GM12878 (cell line): ENCODE results near the gene SCN5A. TPM values are rescaled to one million over a fixed set of nuclear protein-coding genes. Genes with fewer than 3 reads are reported as not detected.

Experiments used
- ATAC-seq: fragments of 200-7000 bp; cut with Tn5 transposase; 3 replicates; pipeline ENCODE4 v1.9.1; 2020; ENCODE audit warnings: mild to moderate bottlenecking, moderate library complexity
- BruUV-seq: library from RNA; stranded (reverse); fragments of 400-500 nt; replicated peaks from 2 replicates; lab custom pipeline; 2021; lab: Mats Ljungman, UMichigan
- CTCF ChIA-PET: fragments of 300-600 bp; sonication (Branson Sonifier 250); formaldehyde crosslinking; extraction: SDS; loops from one replicate; lab custom pipeline; 2021; ENCODE audit warnings: inconsistent platforms; lab: Yijun Ruan, JAX
- POLR2A ChIA-PET: fragments of 350-600 bp; formaldehyde crosslinking; extraction: SDS; loops from one replicate; lab custom pipeline; 2021; ENCODE audit warnings: inconsistent platforms; lab: Charles Lee
- RAD21 ChIA-PET: fragments of 300-600 bp; sonication (Branson Sonifier 250); formaldehyde crosslinking; loops from one replicate; lab custom pipeline; 2023; ENCODE audit warnings: antibody characterized with exemption; ENCODE audit not compliant: unreplicated experiment; lab: Charles Lee
- SMC1A ChIA-PET: fragments of 300-600 bp; sonication (Branson Sonifier 250); formaldehyde crosslinking; loops from one replicate; lab custom pipeline; 2023; ENCODE audit not compliant: unreplicated experiment, uncharacterized antibody; lab: Charles Lee
- DNase-seq: peaks from one replicate; pipeline ENCODE4 v3.0.0-alpha.2; 2011; ENCODE audit warnings: low read depth, low spot score
- FAIRE-seq: peaks from 3 replicates; lab custom pipeline; 2011; peaks lifted over from hg19 to GRCh38; lab: Jason Lieb, UNC
- H2AFZ ChIP-seq: 2 replicates; pipeline ENCODE4 v1.6.0; 2011; ENCODE audit warnings: low read depth, low read length, control low read depth; ENCODE audit not compliant: control insufficient read depth
- H3K27ac ChIP-seq: 2 replicates; pipeline ENCODE4 v1.5.1; 2011; ENCODE audit warnings: control low read depth; ENCODE audit not compliant: control insufficient read depth, insufficient read depth
- H3K27me3 ChIP-seq, 2 experiments: replicated peaks in 1 of 2; 2 replicates each; pipeline versions ENCODE4 v1.6.0 to v1.6.1; 2011; ENCODE audit warnings: low read length in 1 of 2; ENCODE audit not compliant: control insufficient read depth in 2 of 2, insufficient read depth in 2 of 2
- H3K36me3 ChIP-seq, 2 experiments: 2 replicates each; pipeline ENCODE4 v1.5.1; 2011; ENCODE audit warnings: low read length in 1 of 2; ENCODE audit not compliant: control insufficient read depth in 2 of 2, insufficient read depth in 2 of 2
- H3K4me1 ChIP-seq: 2 replicates; pipeline ENCODE4 v1.6.1; 2011; ENCODE audit warnings: mild to moderate bottlenecking, low read length, moderate library complexity, mixed read lengths; ENCODE audit not compliant: control insufficient read depth, insufficient read depth
- H3K4me2 ChIP-seq: 2 replicates; pipeline ENCODE4 v1.6.0; 2011; ENCODE audit warnings: control low read depth; ENCODE audit not compliant: control insufficient read depth, insufficient read depth
- H3K4me3 ChIP-seq: fragments of 200-600 bp; sonication (generic); 2 replicates; pipeline ENCODE4 v1.5.1; 2016
- H3K79me2 ChIP-seq: 2 replicates; pipeline ENCODE4 v1.6.0; 2011; ENCODE audit warnings: low read length; ENCODE audit not compliant: control insufficient read depth, insufficient read depth
- H3K9ac ChIP-seq: 2 replicates; pipeline ENCODE4 v1.8.0; 2011; ENCODE audit warnings: low read length, control low read depth, mixed read lengths; ENCODE audit not compliant: control insufficient read depth, insufficient read depth
- H3K9me3 ChIP-seq: replicated peaks from 3 replicates; pipeline ENCODE4 v1.5.1; 2011; ENCODE audit warnings: mild to moderate bottlenecking, low read length; ENCODE audit not compliant: control insufficient read depth, insufficient read depth
- H4K20me1 ChIP-seq: 2 replicates; pipeline ENCODE4 v1.6.0; 2011; ENCODE audit not compliant: control insufficient read depth, insufficient read depth
- BHLHE40 ChIP-seq, 2 experiments: fragments of 450-650 bp in 1 of 2; IDR thresholded peaks; 2 replicates each; pipeline ENCODE4 v1.6.1; 2011 to 2017; ENCODE audit warnings: low read depth in 2 of 2, borderline replicate concordance in 1 of 2, improper control_type of control experiment in 1 of 2, low read length in 1 of 2, mild to moderate bottlenecking in 1 of 2
- CBFB ChIP-seq: IDR thresholded peaks from 2 replicates; pipeline ENCODE4 v1.6.1; 2016; ENCODE audit warnings: antibody characterized with exemption, low read depth
- CEBPB ChIP-seq, 2 experiments: fragments of 150-350 bp in 1 of 2; IDR thresholded peaks; 2 replicates each; pipeline ENCODE4 v1.6.1; 2012 to 2014; ENCODE audit warnings: low read depth in 2 of 2, low read length in 2 of 2, borderline replicate concordance in 1 of 2, inconsistent platforms in 1 of 2
- CHD2 ChIP-seq: IDR thresholded peaks from 2 replicates; pipeline ENCODE4 v1.6.1; 2011; ENCODE audit warnings: low read depth, low read length, improper control_type of control experiment, borderline replicate concordance
- EED ChIP-seq: sonication (generic); IDR thresholded peaks from 2 replicates; pipeline ENCODE4 v1.6.1; 2016; ENCODE audit warnings: antibody characterized with exemption, low read depth
- EGR1 ChIP-seq, 2 experiments: IDR thresholded peaks; 1 replicate in 1 of 2; 2 replicates in 1 of 2; pipeline ENCODE4 v1.6.1; 2011 to 2012; ENCODE audit warnings: low read depth in 2 of 2, low read length in 2 of 2, borderline replicate concordance in 1 of 2, mild to moderate bottlenecking in 1 of 2, moderate library complexity in 1 of 2
- IKZF1 ChIP-seq: fragments of 450-650 bp; conservative IDR thresholded peaks from 2 replicates; pipeline ENCODE4 v1.6.1; 2017; ENCODE audit warnings: antibody characterized with exemption, mild to moderate bottlenecking
- IRF5 ChIP-seq: fragments of 450-650 bp; IDR thresholded peaks from 2 replicates; pipeline ENCODE4 v1.6.1; 2017; ENCODE audit warnings: borderline replicate concordance
- POLR2AphosphoS2 ChIP-seq: IDR thresholded peaks from 2 replicates; pipeline ENCODE4 v1.6.1; 2011; ENCODE audit warnings: low read depth, mild to moderate bottlenecking, low read length, improper control_type of control experiment, moderate library complexity
- POLR2AphosphoS5 ChIP-seq: IDR thresholded peaks from 2 replicates; pipeline ENCODE4 v1.6.1; 2011; ENCODE audit warnings: mild to moderate bottlenecking, low read length, inconsistent platforms
- RAD21 ChIP-seq: IDR thresholded peaks from 2 replicates; pipeline ENCODE4 v1.6.1; 2011; ENCODE audit warnings: mild to moderate bottlenecking, low read depth, low read length, moderate library complexity; ENCODE audit not compliant: insufficient read depth
- RAD51 ChIP-seq: fragments of 450-650 bp; IDR thresholded peaks from 2 replicates; pipeline ENCODE4 v1.6.1; 2016; ENCODE audit warnings: moderate library complexity, mild to moderate bottlenecking, inconsistent platforms
- SKIL ChIP-seq: fragments of 450-650 bp; IDR thresholded peaks from 2 replicates; pipeline ENCODE4 v1.6.1; 2017; ENCODE audit warnings: mild to moderate bottlenecking, low read depth, inconsistent platforms; ENCODE audit not compliant: poor library complexity, severe bottlenecking
- STAT1 ChIP-seq: fragments of 450-650 bp; conservative IDR thresholded peaks from 2 replicates; pipeline ENCODE4 v1.6.1; 2014; ENCODE audit warnings: antibody characterized with exemption, mild to moderate bottlenecking
- TARDBP ChIP-seq: IDR thresholded peaks from 2 replicates; pipeline ENCODE4 v1.6.1; 2016; ENCODE audit warnings: borderline replicate concordance
- WRNIP1 ChIP-seq: IDR thresholded peaks from 2 replicates; pipeline ENCODE4 v1.6.1; 2011; ENCODE audit warnings: low read depth, low read length, improper control_type of control experiment, borderline replicate concordance
- YY1 ChIP-seq: IDR thresholded peaks from 2 replicates; pipeline ENCODE4 v1.6.1; 2011; ENCODE audit warnings: low read depth, mild to moderate bottlenecking, low read length
- ZSCAN29 ChIP-seq: fragments of 450-650 bp; IDR thresholded peaks from 2 replicates; pipeline ENCODE4 v1.6.1; 2017; ENCODE audit warnings: mild to moderate bottlenecking, moderate library complexity
- WGBS: methylation state at CpG from one replicate; pipeline ENCODE4 v1.1.6; 2016; ENCODE audit warnings: low lambda C conversion rate; ENCODE audit not compliant: insufficient replicate concordance, insufficient coverage; ENCODE audit errors: missing lambda C conversion rate; 5-methylcytosine and 5-hydroxymethylcytosine counted together
- in situ Hi-C: fragments of 300-500 bp; cut with MboI; formaldehyde crosslinking; loops from 9 replicates; pipeline ENCODE4 v1.14.3; 2018; ENCODE audit warnings: mixed read lengths
- intact Hi-C: fragments of 100-400 bp; cut with micrococcal nuclease; formaldehyde crosslinking; loops from one replicate; pipeline ENCODE4 v1.14.2; 2022; ENCODE audit not compliant: unreplicated experiment
- polyA plus RNA-seq, 11 experiments: library from polyadenylated mRNA; depleted of rRNA in 4 of 11; unstranded in 6 of 11; stranded (reverse) in 5 of 11; fragments of >200 nt; fragmentation: Nextera tagmentation in 4 of 11; fragmentation: Illumina TruSeq in 1 of 11; extraction: Ambion mirVana in 4 of 11; extraction: Trizol in 1 of 11; gene quantifications; 1 replicate in 1 of 11; 2 replicates in 10 of 11; pipeline versions ENCODE4 v1.2.1 to v1.2.3, GENCODE V29; 2011 to 2016; ENCODE audit warnings: inconsistent platforms in 2 of 11, missing spikeins in 2 of 11, low read depth in 1 of 11
- total RNA-seq, 4 experiments: library from RNA; depleted of rRNA in 3 of 4; stranded (reverse); fragments of >200 nt in 3 of 4; fragmentation: Illumina TruSeq in 1 of 4; extraction: Trizol in 1 of 4; gene quantifications; 2 replicates each; pipeline versions ENCODE4 v1.2.1 to v1.2.3, GENCODE V29; 2013 to 2021

The SCN5A gene
- total and polyA plus RNA-seq, 10 of the 15 experiments (the other 5 are each of a cell fraction or from before 2014, with no cell fraction given) = not detected

- TF ChIP-seq BHLHE40 (IDR thresholded peaks at IDR 0.05; ENCODE audit: borderline replicate concordance in 1 of 2, low read depth in 2 of 2, low read length in 1 of 2) (no peak), EGR1 (IDR thresholded peaks at IDR 0.05; ENCODE audit: borderline replicate concordance in 1 of 2, low read depth in 2 of 2, low read length in 2 of 2) (no peak), RAD21 (no peak), EED (no peak), POLR2AphosphoS2 (no peak), TARDBP (no peak), YY1 (no peak)
These were observed 87.0 kb downstream of the SCN5A start (continued) for GRCh38 chr3:38562467-38562925.

GRCh38 chr3:38561746-38562466, 87.6 kb downstream of the SCN5A start:
- FAIRE-seq = no peak
- H3K27me3 ChIP-seq = no peaks in the 10 kb centered on the region
- H3K9ac ChIP-seq = no peak overlapping the region
- no peaks in the 10 kb centered on the region for H3K36me3 ChIP-seq
- H4K20me1 ChIP-seq = no peaks in the 10 kb centered on the region
- no peak overlapping the region for H3K4me2 ChIP-seq
- no peak for ATAC-seq
- ChIA-PET CTCF (interaction anchor here (0.8 kb wide), 1 partner anchor 40 kb away, joined by 3 read pairs; no protein-coding TSS in a partner anchor), RAD21 (no interaction called here), POLR2A (interaction anchor here (0.5 kb wide), 1 partner anchor 65 kb away, joined by 3 read pairs; no protein-coding TSS in a partner anchor), SMC1A (no interaction called here)
- in situ Hi-C loops (no loop called here), intact Hi-C loops (no loop called here)
- H3K4me3 ChIP-seq = no peak overlapping the region
- no peaks in the 10 kb centered on the region for H3K79me2 ChIP-seq
- H2AFZ ChIP-seq = no peak overlapping the region
- WGBS = 21% methylated on average over 10 of the region's 10 CpGs
- BruUV-seq = no TSS peak
- no peaks in the 10 kb centered on the region for H3K4me1 ChIP-seq
- no peak overlapping the region for H3K27ac ChIP-seq
- H3K9me3 ChIP-seq = no peaks in the 10 kb centered on the region
- DNase-seq = no peak
- TF ChIP-seq POLR2AphosphoS5 (no peak), WRNIP1 (no peak), ZSCAN29 (no peak), YY1 (no peak), CEBPB (IDR thresholded peaks at IDR 0.05; ENCODE audit: borderline replicate concordance in 1 of 2, low read depth in 2 of 2, low read length in 2 of 2) (no peak), CHD2 (no peak), IKZF1 (no peak), CBFB (no peak), STAT1 (no peak), RAD21 (no peak), RAD51 (no peak), SKIL (no peak), IRF5 (no peak)
